Duodenal mucosa (tissue), 2 donors: Measurements from ENCODE around the gene DIO1.

Source experiments
- H3K27ac ChIP-seq: one replicate; pipeline ENCODE4 v1.7.0; 2013; ENCODE audit warnings: low read depth, low read length
- H3K27me3 ChIP-seq, 2 donors: one replicate each; pipeline ENCODE4 v1.7.0; 2013; ENCODE audit warnings: low read length in 2 of 2, control low read depth in 1 of 2; ENCODE audit not compliant: insufficient read depth in 2 of 2, control insufficient read depth in 1 of 2
- H3K36me3 ChIP-seq, 2 donors: one replicate each; pipeline ENCODE4 v1.7.0; 2013; ENCODE audit warnings: low read length in 2 of 2, control low read depth in 1 of 2; ENCODE audit not compliant: insufficient read depth in 2 of 2, control insufficient read depth in 1 of 2
- H3K4me1 ChIP-seq, 2 donors: one replicate each; pipeline ENCODE4 v1.7.0; 2013; ENCODE audit warnings: low read length in 2 of 2, control low read depth in 1 of 2; ENCODE audit not compliant: insufficient read depth in 2 of 2, control insufficient read depth in 1 of 2
- H3K4me3 ChIP-seq, 2 donors: one replicate each; pipeline ENCODE4 v1.7.0; 2013; ENCODE audit warnings: low read length in 2 of 2, low read depth in 1 of 2
- H3K9ac ChIP-seq, 2 donors: one replicate each; pipeline ENCODE4 v1.7.0; 2013; ENCODE audit warnings: low read length in 2 of 2, low read depth in 1 of 2
- H3K9me3 ChIP-seq, 2 donors: one replicate each; pipeline ENCODE4 v1.7.0; 2013; ENCODE audit warnings: low read length in 2 of 2, control low read depth in 1 of 2; ENCODE audit not compliant: control insufficient read depth in 1 of 2

DIO1 gene

GRCh38 chr1:53936430-53936829 is 42.4 kb downstream of the DIO1 start:
- H3K4me3 ChIP-seq: no peak overlapping the region
- H3K36me3 ChIP-seq: peaks cover 0 to 5% of the 10 kb centered on the region in 2 donors
- H3K9me3 ChIP-seq: peaks cover 5 to 14% of the 10 kb centered on the region in 2 donors

GRCh38 chr1:53938136-53938830 is 44.3 kb downstream of the DIO1 start:
- Histone ChIP-seq H3K27ac (no peak overlapping the region), H3K27me3 (no peaks in the 10 kb centered on the region), H3K36me3 (peaks cover 0 to 5% of the 10 kb centered on the region in 2 donors), H3K4me1 (no peaks in the 10 kb centered on the region), H3K9ac (no peak overlapping the region), H3K4me3 (no peak overlapping the region), H3K9me3 (peaks cover 5 to 11% of the 10 kb centered on the region in 2 donors)

More at GRCh38 chr1:53936430-53936829, 42.4 kb downstream of the DIO1 start:
- Histone ChIP-seq H3K4me1 (no peaks in the 10 kb centered on the region), H3K27ac (no peak overlapping the region), H3K9ac (no peak overlapping the region), H3K27me3 (no peaks in the 10 kb centered on the region)

- no peaks in the 10 kb centered on the region for H3K9me3 ChIP-seq
- no peaks in the 10 kb centered on the region for H3K27me3 ChIP-seq
- no peak overlapping the region for H3K4me3 ChIP-seq
- no peaks in the 10 kb centered on the region for H3K36me3 ChIP-seq
- peaks cover 11 to 14% of the 10 kb centered on the region in 2 donors for H3K4me1 ChIP-seq
- H3K9ac ChIP-seq: no peak overlapping the region
- H3K27ac ChIP-seq: no peak overlapping the region
These were observed 48.4 kb downstream of the DIO1 start for GRCh38 chr1:53942127-53942957.

- H3K4me1 ChIP-seq: peaks cover 13 to 16% of the 10 kb centered on the region in 2 donors
- H3K27ac ChIP-seq: no peak overlapping the region
- H3K9ac ChIP-seq: no peak overlapping the region
- no peaks in the 10 kb centered on the region for H3K27me3 ChIP-seq
- no peak overlapping the region for H3K4me3 ChIP-seq
- no peaks in the 10 kb centered on the region for H3K9me3 ChIP-seq
- no peaks in the 10 kb centered on the region for H3K36me3 ChIP-seq
These were observed 49.1 kb downstream of the DIO1 start for GRCh38 chr1:53943090-53943489.

GRCh38 chr1:53943490-53944043 is 49.6 kb downstream of the DIO1 start:
- no peak overlapping the region for H3K27ac ChIP-seq
- no peak overlapping the region for H3K4me3 ChIP-seq
- no peaks in the 10 kb centered on the region for H3K27me3 ChIP-seq
- no peaks in the 10 kb centered on the region for H3K36me3 ChIP-seq
- H3K9me3 ChIP-seq: no peaks in the 10 kb centered on the region
- peaks cover 13 to 16% of the 10 kb centered on the region in 2 donors for H3K4me1 ChIP-seq
- no peak overlapping the region for H3K9ac ChIP-seq

GRCh38 chr1:53944469-53945182 is 50.6 kb downstream of the DIO1 start:
- no peak overlapping the region for H3K27ac ChIP-seq
- peak overlapping the region; percentile 80 to 85 for H3K9ac ChIP-seq
- no peaks in the 10 kb centered on the region for H3K9me3 ChIP-seq
- H3K4me1 ChIP-seq: peaks cover 13 to 16% of the 10 kb centered on the region in 2 donors
- H3K27me3 ChIP-seq: no peaks in the 10 kb centered on the region
- H3K36me3 ChIP-seq: no peaks in the 10 kb centered on the region
- H3K4me3 ChIP-seq: peak overlapping the region; percentile 84 to 93

GRCh38 chr1:53945183-53945432 is 51.1 kb downstream of the DIO1 start:
- Histone ChIP-seq H3K4me3 (peak overlapping the region; percentile 84 to 93), H3K36me3 (no peaks in the 10 kb centered on the region), H3K4me1 (peaks cover 13 to 16% of the 10 kb centered on the region in 2 donors), H3K27ac (peak overlapping the region; percentile 78), H3K27me3 (no peaks in the 10 kb centered on the region), H3K9ac (peak overlapping the region; percentile 80 to 85), H3K9me3 (no peaks in the 10 kb centered on the region)

GRCh38 chr1:53945433-53946251 is 51.7 kb downstream of the DIO1 start, which contains the start of gene IFT25:
Gene IFT25 (minus strand): TSS chr1:53945699. CDS start chr1:53940082, 5,617 bp downstream.
- H3K9ac ChIP-seq: peak within 1 kb of the TSS; percentile 80 to 85
- H3K9me3 ChIP-seq: no peaks in the 10 kb centered on the region
- no peaks in the 10 kb centered on the region for H3K36me3 ChIP-seq
- H3K27ac ChIP-seq: peak within 1 kb of the TSS; percentile 81
- H3K4me1 ChIP-seq: peaks cover 13 to 16% of the 10 kb centered on the region in 2 donors
- H3K4me3 ChIP-seq: peak within 1 kb of the TSS; percentile 84 to 93
- H3K27me3 ChIP-seq: no peaks in the 10 kb centered on the region
